GM18517 (cell line): ENCODE data around the gene ALCAM.
"Not testable (repeated sequence)": the region's sequence is repeated elsewhere in the genome, so short reads cannot be mapped to it uniquely, and the experiment has no call there.

Experiments
- ATAC-seq: cut with Tn5 transposase; IDR thresholded peaks from one replicate; pipeline ENCODE4 v1.9.1; 2021; ENCODE audit warnings: mild to moderate bottlenecking, moderate library complexity; ENCODE audit not compliant: unreplicated experiment

ALCAM gene

GRCh38 chr3:105571005-105571404 lies 204.3 kb downstream of the ALCAM start:
- ATAC-seq = no peak

- no peak for ATAC-seq
These were observed 205.8 kb downstream of the ALCAM start for GRCh38 chr3:105572501-105572900.

- ATAC-seq = no peak
These were observed 212.7 kb downstream of the ALCAM start for GRCh38 chr3:105579439-105579838.

GRCh38 chr3:105580296-105580965 lies 213.7 kb downstream of the ALCAM start:
- ATAC-seq = no peak

- no peak for ATAC-seq
These were observed 215.3 kb downstream of the ALCAM start for GRCh38 chr3:105582015-105582414.

GRCh38 chr3:105584003-105584790 lies 217.5 kb downstream of the ALCAM start:
- no peak for ATAC-seq

- no peak for ATAC-seq
These were observed 226.6 kb downstream of the ALCAM start for GRCh38 chr3:105593315-105593714.

- ATAC-seq = no peak
These were observed 227.5 kb downstream of the ALCAM start for GRCh38 chr3:105594219-105594618.

- no peak for ATAC-seq
These were observed 231.5 kb downstream of the ALCAM start for GRCh38 chr3:105598042-105598796.

GRCh38 chr3:105599350-105599749 lies 232.6 kb downstream of the ALCAM start:
- no peak for ATAC-seq

- ATAC-seq = not testable (repeated sequence)
These were observed 235.0 kb downstream of the ALCAM start for GRCh38 chr3:105601756-105602155.

GRCh38 chr3:105602286-105602685 lies 235.6 kb downstream of the ALCAM start:
- not testable (repeated sequence) for ATAC-seq

GRCh38 chr3:105603516-105603915 lies 236.8 kb downstream of the ALCAM start:
- ATAC-seq = not testable (repeated sequence)

GRCh38 chr3:105606016-105606415 lies 239.3 kb downstream of the ALCAM start:
- no peak for ATAC-seq

GRCh38 chr3:105608623-105609022 lies 241.9 kb downstream of the ALCAM start:
- no peak for ATAC-seq

GRCh38 chr3:105610473-105610872 lies 243.8 kb downstream of the ALCAM start:
- no peak for ATAC-seq

GRCh38 chr3:105611304-105612192 lies 244.8 kb downstream of the ALCAM start:
- ATAC-seq = no peak

GRCh38 chr3:105613120-105613519 lies 246.4 kb downstream of the ALCAM start:
- no peak for ATAC-seq

GRCh38 chr3:105614288-105615030 lies 247.8 kb downstream of the ALCAM start:
- ATAC-seq = no peak

- ATAC-seq = no peak
These were observed 249.1 kb downstream of the ALCAM start for GRCh38 chr3:105615814-105616213.
